Left lobe of liver (tissue), 2 donors: ENCODE measurements around the gene ZFYVE28. TPM values are rescaled to one million over a fixed set of nuclear protein-coding genes. Genes with fewer than 3 reads are reported as not detected.
A peak's percentile ranks its signal among the peaks of the same experiment; 100 is the strongest.
"Not testable (repeated sequence)": the region's sequence is repeated elsewhere in the genome, so short reads cannot be mapped to it uniquely, and the experiment has no call there.

Experiments used
- ATAC-seq: fragments of 200-7000 bp; cut with Tn5 transposase; one replicate; pipeline ENCODE4 v1.9.1; 2020; ENCODE audit warnings: mild to moderate bottlenecking, moderate library complexity
- DNase-seq: peaks from one replicate; pipeline ENCODE4 v3.0.0-alpha.2; 2020; ENCODE audit warnings: low spot score
- total RNA-seq: library from RNA; stranded (reverse); gene quantifications from one replicate; pipeline ENCODE4 v1.2.1, GENCODE V29; 2021
- donor health status: DM: no; HTN: no; CAD: no; lungs with moderate emphysema.
- donor health status: DM: no; HTN: yes; CAD: no.

Gene ZFYVE28
- total RNA-seq, 1 donor from 2014 or later = 12.7 TPM

DNA sequence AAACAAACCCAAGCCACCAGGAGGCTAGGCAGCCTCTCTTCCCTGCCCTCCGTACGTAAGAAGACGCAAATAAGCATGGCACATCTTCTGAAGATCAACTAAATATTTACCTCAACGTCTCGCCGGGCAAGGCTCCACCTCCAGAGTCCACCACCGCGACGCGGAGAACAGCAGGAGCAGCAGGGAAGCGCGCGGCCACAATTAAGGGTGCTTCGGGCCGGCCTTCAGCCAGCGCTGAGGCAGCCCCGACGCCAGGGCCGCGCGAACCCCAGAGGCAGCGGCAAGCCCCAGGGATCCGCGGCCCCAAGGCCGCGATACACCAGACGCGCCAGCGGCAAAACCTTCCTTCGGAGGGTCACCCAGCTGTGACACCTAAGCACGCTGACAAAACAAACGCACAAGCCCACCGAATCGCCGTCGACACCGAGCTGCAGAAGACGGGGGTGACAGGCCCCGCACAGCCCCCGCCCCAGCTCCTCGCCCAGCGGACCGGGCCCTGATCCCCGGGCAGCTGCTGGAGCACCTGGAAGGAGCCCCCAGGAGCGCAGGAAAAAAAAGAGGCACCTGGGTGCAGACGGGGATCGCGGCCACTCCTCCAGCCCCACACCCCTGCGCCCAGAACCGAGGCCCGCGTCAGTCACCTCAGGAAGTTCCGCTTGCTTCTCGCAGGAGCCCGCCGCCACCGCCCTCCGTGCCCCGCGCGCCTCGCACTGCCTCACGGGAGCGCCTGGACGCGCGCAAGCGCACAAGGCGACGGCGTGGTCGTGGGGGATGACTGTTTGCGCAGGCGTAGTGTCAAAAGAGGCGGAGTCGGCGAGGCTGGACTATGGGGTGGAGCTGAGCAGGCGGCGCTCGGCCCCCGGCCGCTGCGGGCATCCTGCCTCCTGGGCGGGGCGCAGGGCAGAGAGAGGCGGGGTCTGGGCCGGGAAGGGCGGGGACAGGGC, 176.8 kb downstream of the ZFYVE28 start, which contains the start of the genes HAUS3 and POLN:
Gene HAUS3 (minus strand): TSS at position 712 of the 944 bp plus-strand sequence. CDS start 1,175 bp downstream, outside the sequence.
Gene POLN (minus strand): TSS at position 712 of the 944 bp plus-strand sequence. CDS start 12,890 bp downstream, outside the sequence.
- DNase-seq = peak; percentile 99

DNA sequence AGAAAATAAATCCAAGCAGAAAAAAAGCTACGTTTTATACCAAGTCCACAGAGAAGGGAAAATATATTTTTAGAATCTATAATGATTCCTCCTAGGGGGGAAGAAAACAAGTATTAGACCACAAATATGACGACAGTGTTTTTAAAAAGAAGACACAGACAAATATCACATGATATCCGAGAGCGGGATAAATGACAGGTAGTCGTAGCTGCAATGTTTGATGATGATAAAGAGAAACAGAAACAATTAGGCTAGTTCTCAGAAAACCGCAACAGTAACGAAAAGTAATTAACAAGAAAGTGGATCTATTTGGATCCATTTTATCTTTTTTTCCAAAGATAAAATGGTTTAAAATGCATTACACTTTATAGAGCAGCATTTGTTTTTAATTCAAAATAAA, 177.4 kb downstream of the ZFYVE28 start:
- ATAC-seq = no peak
- no peak for DNase-seq

More for the DNA sequence above, 176.8 kb downstream of the ZFYVE28 start, which contains the start of the genes HAUS3 and POLN:
- ATAC-seq = peak; percentile 96

DNA sequence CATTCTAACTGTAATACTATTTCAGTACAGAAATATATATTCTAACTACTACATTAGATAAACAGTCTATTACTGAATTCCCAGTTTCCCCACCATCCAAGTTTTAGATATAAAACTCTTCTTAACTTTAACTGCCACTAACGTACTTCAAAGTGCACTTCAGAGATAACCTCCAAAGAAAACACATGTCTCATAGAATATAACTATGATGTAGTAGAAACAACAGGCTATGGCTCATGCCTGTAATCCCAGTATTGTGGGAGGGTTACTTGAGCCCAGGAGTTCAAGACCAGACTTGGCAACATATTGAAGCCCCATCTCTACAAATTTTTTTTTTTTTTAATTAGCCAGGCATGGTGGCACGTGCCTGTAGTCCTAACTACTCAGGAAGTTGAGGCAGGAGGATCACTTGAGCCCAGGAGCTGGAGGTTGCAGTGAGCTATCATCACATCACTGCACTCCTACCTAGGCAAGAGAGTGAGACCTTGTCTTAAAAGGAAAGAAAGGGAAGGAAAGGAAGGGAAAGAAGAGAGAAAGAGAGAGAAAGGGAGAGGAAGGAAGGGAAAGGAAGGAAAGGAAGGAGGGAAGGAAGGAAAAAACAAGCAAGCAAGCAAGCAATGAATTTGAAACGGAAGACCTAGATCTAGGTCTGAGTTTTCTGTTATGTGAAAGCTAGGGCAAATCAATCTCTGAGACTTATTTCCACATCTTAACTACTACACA, 181.3 kb downstream of the ZFYVE28 start:
- ATAC-seq (no peak), DNase-seq (no peak)

GRCh38 chr4:2231082-2231481, 187.4 kb downstream of the ZFYVE28 start:
- DNase-seq (no peak), ATAC-seq (no peak)

DNA sequence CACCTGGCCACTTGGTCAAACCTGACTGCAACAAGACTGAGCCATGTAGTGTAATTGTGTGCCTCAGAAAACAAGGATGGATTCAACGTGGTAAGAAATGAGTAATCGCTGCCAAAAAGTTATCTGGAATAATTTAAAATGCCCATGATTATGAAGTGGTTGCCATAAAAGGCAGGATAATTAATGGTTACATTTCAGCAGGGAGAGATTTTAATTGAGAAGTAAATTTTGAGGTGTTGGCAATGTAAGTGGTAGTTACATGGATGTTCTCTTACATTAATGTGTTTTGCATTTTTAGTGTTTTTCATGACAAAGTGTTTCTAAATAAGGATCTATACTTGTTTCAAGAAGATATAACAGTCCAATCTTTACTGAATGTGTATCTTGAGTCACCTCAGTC, 192.2 kb downstream of the ZFYVE28 start:
- DNase-seq = no peak
- ATAC-seq = no peak

- DNase-seq = no peak
- ATAC-seq = no peak
Measured at GRCh38 chr4:2222838-2223237, 195.6 kb downstream of the ZFYVE28 start.

DNA sequence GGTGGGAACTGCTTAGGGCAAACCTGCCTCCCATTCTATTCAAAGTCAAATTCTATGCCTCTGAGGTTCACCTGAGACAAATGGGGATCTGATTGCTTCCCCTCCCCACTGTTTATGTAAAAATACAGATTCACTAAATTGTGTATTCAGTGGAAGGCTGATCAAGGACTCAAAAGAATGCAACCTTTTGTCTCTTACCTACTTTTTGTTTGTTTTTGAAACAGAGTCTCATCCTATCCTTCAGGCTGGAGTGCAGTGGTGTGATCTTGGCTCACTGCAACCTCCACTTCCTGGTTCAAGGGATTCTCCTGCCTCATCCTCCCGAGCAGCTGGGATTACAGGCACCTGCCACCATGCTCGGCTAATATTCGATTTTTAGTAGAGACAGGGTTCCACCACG, 197.1 kb downstream of the ZFYVE28 start:
- not testable (repeated sequence) for ATAC-seq, DNase-seq

DNA sequence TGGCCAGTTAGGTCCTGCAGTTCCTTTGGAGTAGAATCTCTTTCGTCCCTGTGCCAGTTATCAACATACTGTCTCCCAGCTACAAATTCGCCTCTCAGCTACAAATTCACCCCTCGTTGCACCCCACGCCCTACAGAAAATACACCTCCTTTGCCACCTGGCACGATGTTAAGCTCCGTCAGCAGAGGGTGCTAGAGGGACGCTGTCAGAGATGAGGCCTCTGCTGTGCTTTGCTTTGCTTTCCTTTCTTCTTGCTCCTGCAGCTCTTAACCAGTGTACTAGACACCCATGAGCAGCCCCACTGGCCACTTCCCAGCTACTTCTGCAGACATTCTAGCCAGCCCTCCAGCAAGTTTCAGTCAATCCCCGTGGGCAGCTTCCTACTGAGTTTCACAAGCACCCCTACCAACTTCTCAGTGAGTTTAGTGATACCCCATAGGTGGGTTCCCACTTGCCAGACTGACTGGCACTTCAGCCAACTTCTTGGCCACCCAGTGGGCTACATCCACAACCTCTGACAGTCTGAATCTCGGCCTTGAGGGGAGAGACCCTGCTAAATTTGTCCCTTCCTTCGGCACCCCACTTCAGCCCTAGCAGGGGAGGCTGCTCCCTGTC, 198.3 kb downstream of the ZFYVE28 start:
- peak; percentile 62 for DNase-seq
- ATAC-seq = peak; percentile 98

Other genes with a start within 250 kb of the ZFYVE28 start
- 5.0 TPM for gene HAUS3, start 176.5 kb downstream of the ZFYVE28 start, total RNA-seq
- 2.2 TPM for gene POLN, start 176.5 kb downstream of the ZFYVE28 start, total RNA-seq
- 23.6 TPM for gene MXD4, start 156.5 kb downstream of the ZFYVE28 start, total RNA-seq
- 1.3 TPM for gene CFAP99, start 310 bp upstream of the ZFYVE28 start, total RNA-seq
- 16.7 TPM for gene RNF4, start 50.5 kb upstream of the ZFYVE28 start, total RNA-seq
- 10.6 TPM for gene FAM193A, start 118.0 kb upstream of the ZFYVE28 start, total RNA-seq